Raji (cell line): ENCODE data around the gene SUN3.

Source experiments
- POLR2A ChIP-seq: IDR thresholded peaks from 2 replicates; pipeline ENCODE4 v1.6.1; 2011; ENCODE audit warnings: low read depth, low read length, control low read depth; ENCODE audit not compliant: insufficient read depth

Gene SUN3

DNA sequence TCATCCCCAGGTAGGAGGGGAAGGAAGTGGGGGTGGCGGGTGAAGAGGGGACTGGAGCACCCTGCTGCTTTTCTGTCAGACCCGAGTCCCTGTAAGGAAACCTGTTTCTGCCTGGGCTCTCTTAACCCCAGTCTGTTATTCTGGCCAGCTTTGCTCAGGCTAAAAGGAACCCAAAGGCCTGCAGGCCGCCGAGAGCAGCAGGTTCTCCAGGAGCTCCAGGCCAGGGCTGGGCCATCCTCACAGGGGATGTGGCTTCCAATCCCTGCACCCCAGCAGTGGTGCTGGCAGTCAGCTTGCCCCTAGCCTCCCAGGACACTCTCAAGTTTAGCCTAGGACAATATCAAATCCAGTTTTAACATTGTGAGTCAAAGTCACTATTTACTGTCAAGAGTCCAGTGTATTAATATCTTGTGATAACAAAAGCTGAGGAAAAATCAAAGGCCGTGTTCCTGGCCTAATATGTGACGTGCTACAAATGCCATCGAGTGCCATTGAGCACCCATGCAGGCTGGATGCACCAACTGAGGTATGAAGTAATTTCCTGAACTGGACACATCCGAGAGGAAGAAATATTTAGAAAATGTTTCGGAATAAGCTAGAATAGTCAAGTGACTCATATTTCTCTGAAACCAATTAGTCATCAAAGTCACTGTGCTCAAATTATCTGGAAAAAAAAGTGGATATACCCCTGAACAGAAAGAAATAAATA is 87.6 kb downstream of the SUN3 start:
- TF ChIP-seq POLR2A = no peak

DNA sequence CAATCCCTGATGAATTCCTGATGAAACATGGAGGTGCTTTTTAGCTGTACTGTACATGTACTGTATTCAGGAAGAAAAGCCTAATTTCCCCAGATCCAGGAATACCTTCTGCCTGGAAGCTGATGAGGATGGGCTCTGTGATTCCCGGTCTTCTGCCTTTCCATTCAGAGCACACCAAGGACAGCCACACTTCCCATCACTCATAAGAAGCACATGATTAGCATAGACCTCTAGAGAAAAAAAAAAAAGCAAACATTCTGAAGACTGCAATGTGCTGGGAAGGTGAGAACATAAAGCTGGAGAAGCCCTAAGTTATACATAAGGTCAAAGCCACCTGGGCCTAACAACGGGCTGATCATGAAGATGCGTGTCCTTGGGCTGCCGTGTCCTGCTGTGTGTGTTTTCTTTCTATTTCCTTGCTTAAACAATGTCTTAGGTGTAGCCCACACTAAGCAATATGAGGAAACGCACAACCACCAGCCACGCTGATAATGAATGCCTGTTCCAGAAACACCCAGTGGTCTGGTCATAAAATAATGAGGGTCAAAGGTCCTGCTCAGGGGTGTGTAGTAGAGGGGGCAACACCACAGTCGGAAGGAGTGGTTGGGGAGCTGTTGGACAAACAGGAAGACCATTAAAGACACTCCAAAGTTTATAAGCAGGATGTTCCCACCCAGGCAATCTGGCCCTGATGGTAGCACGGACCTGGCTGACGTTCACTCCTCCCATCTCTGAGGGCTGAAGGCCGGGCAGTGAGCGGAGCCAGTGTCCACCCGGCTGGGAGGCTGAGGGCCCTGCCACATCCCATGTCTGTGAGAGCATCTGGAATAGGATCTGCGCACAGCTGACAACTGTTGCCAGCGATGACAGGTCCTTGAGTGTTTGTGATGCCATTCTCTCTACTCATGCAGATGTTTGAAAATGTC is 88.6 kb downstream of the SUN3 start:
- no peak for TF ChIP-seq POLR2A

DNA sequence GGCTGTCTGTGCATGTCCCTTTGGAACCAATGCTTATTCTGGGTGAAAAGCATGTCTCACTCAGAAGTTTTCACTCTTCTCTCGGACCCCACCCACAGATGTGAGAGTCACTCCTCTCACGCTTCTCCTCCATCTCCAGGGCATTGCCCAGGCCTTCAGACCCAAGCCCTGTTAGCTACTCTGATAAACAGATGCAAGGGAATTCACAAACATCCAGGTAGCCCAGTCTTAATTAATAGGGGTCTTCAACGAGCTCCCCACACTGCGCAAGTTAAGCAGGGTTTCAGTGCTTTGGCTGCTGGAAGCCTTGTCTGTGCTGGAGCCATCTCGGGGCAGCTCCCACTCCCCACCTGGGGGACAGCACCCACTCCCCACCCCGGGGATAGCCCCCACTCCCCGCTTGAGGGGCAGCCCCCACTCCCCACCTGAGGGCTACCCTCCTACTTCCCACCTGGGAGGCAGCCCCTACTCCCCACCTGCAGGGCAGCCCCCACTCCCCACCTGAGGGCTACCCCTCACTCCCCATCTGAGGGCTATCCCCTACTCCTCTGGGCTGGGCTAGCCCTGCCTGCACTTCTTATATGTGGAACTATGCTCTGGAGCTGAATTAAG is 89.4 kb downstream of the SUN3 start:
- no peak for TF ChIP-seq POLR2A

DNA sequence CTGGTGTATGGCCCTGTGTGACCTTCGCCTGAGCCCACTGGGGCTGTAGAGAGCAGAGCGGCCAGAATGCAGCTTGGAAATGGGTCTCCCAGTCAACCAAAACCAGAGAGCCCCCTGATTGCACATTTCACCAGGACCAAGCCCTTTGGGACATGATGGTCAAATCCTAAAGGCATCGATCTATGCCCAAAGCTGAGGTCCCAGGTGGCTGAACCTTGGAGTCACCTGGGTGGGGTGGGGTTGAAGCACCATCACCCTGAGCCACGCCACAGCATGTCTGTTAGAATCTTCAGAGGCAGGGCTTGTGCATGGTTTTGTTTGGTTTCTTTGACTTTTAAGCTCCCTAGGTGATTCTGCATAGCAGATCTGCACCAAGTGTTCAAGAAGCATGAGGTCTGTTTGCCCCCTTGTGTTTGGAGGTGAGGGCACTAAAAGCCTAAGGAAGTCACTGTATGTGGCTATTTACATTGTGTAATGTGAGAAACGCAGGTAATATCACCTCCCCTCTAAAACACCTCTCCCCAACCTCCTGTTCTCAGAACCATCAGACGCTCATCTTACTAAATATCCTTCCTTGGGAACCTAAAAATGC is 90.2 kb downstream of the SUN3 start:
- TF ChIP-seq POLR2A = no peak

DNA sequence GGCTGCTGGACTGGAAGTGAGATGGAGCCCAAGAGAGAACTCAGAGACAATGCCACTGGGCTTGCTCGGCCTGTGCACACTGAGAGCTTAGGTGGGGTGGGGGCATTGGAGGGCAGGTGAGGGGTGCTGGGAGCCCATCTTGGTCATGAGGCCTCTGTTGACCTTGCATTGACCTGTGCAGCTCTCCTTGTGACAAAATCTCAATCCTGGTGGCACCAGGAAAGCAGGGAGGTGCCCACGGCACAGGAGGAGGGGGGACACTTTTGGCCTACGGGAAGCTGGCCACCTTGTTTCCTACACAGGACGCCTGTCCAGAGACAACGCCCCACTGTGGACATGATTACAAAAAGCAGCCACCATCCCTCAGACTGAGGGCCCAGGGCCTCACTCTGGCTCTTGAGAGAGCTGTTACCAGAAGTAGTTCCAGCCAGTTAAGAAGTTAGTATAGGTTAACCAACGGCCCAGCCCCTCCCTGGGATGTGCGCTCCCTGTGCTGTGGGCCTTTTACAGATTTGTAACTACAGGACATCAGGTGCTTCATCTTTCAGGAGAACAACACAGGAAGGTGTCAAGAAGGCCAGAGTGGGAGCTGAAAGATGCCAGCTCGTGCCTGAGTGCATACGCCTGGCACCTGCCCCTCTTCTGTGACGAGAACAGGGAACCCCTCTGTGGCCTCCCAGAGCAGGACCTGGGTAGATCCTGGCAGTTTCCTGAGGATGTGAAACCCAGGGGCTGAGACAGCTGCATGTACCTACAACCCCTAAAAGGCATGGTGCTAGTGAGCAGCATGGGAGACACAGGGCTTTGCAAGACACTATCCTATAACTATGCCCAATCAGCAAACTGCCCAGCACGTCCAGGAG is 91.0 kb downstream of the SUN3 start:
- TF ChIP-seq POLR2A = no peak
